MM.1S (cell line): ENCODE measurements around the gene RRAGD.

Experiments used
- CTCF ChIP-seq: fragments of 300-600 bp; sonication (generic); IDR thresholded peaks from 2 replicates; pipeline ENCODE4 v1.5.1; 2016; ENCODE audit warnings: antibody characterized with exemption, low read length, mixed read lengths
- EZH2 ChIP-seq: fragments of 300-600 bp; sonication (generic); optimal IDR thresholded peaks from 2 replicates; pipeline ENCODE3; 2017; ENCODE audit warnings: low read depth, mild to moderate bottlenecking, antibody characterized with exemption, low read length, mixed read lengths
- EZH2phosphoT487 ChIP-seq: fragments of 300-600 bp; sonication (generic); IDR thresholded peaks from 2 replicates; pipeline ENCODE4 v1.6.1; 2018; ENCODE audit warnings: antibody characterized with exemption, low read length

DNA sequence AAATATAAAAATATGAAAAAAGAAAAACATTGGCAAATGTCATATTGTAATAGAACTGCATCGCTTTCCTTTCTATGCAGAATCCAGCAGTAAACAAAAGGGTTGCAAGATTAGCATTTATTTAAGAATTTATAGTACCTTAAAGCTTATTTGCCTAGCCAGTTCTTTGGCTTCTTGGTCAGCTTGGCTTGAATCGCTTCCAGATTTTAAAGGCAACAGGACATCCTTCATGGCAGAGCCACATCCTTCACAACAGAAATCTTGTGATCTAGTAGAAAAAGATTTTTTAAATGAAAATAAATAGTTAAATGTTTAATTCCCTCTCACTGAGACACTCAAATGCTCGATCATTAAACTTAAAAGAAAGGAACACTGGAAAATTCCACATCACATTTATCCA lies 76.9 kb downstream of the RRAGD start:
- TF ChIP-seq CTCF: no peak
- TF ChIP-seq EZH2: no peak
- no peak for TF ChIP-seq EZH2phosphoT487
